ENCODE data around the gene RAD23B. TPM values are rescaled to one million over a fixed set of nuclear protein-coding genes. Genes with fewer than 3 reads are reported as not detected.
"Not testable (repeated sequence)": the region's sequence is repeated elsewhere in the genome, so short reads cannot be mapped to it uniquely, and the experiment has no call there.

The RAD23B gene
- total RNA-seq, 2 donors from 2014 or later: 33.3 to 57.4 TPM

GRCh38 chr9:107293543-107294085 is 10.5 kb downstream of the RAD23B start:
- Histone ChIP-seq H3K4me3 (no peak overlapping the region), H3K27ac (no peak overlapping the region), H3K4me1 (ENCODE audit: control insufficient read depth in 1 of 2, low read depth in 2 of 2) (peaks cover 33 to 44% of the 10 kb centered on the region in 2 donors), H3K9me3 (no peaks in the 10 kb centered on the region), H3K27me3 (replicated peaks; ENCODE audit: insufficient read depth) (no peaks in the 10 kb centered on the region), H3K36me3 (no peaks in the 10 kb centered on the region)
- no peak for DNase-seq (ENCODE audit: low spot score)
- no peak for ATAC-seq (ENCODE audit: insufficient number of reproducible peaks, low FRiP score, low read depth)
- no peak for TF ChIP-seq CTCF (IDR thresholded peaks at IDR 0.05)

- ATAC-seq (ENCODE audit: insufficient number of reproducible peaks, low FRiP score, low read depth) (no peak), DNase-seq (ENCODE audit: low spot score) (no peak)
- no peak overlapping the region for H3K4me3 ChIP-seq
- no peaks in the 10 kb centered on the region for H3K27me3 ChIP-seq (replicated peaks; ENCODE audit: insufficient read depth)
- H3K27ac ChIP-seq: no peak overlapping the region
- no peak for TF ChIP-seq CTCF (IDR thresholded peaks at IDR 0.05)
- no peaks in the 10 kb centered on the region for H3K36me3 ChIP-seq
- peaks cover 37 to 39% of the 10 kb centered on the region in 2 donors for H3K4me1 ChIP-seq (ENCODE audit: control insufficient read depth in 1 of 2, low read depth in 2 of 2)
- H3K9me3 ChIP-seq: no peaks in the 10 kb centered on the region
Measured at GRCh38 chr9:107294756-107295155, 11.7 kb downstream of the RAD23B start.

DNA sequence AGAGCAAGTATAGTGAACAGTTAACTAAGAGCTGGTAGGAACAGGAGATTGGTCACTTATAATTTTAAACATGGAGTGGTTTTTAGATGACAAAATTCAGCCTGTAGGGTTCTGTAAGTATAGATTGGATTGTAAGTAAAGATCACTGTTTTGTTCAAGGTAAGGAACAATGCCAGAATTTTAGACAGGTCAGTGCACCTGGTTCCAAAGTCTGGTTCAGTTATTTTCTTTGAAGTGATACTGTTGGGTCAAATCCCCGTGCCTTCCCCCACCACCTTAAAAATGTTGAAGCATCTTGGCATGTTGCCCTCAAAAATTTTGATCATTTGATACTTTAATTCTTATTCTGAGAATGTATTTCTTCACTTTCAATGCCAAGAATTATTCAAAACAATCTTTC is 12.9 kb downstream of the RAD23B start:
- no peaks in the 10 kb centered on the region for H3K9me3 ChIP-seq
- H3K27me3 ChIP-seq (replicated peaks; ENCODE audit: insufficient read depth): no peaks in the 10 kb centered on the region
- ATAC-seq (ENCODE audit: insufficient number of reproducible peaks, low FRiP score, low read depth): no peak
- peaks cover 38 to 41% of the 10 kb centered on the region in 2 donors for H3K4me1 ChIP-seq (ENCODE audit: control insufficient read depth in 1 of 2, low read depth in 2 of 2)
- no peaks in the 10 kb centered on the region for H3K36me3 ChIP-seq
- no peak overlapping the region for H3K4me3 ChIP-seq
- no peak for TF ChIP-seq CTCF (IDR thresholded peaks at IDR 0.05)
- DNase-seq (ENCODE audit: low spot score): no peak
- no peak overlapping the region for H3K27ac ChIP-seq

GRCh38 chr9:107296592-107296991 is 13.5 kb downstream of the RAD23B start:
- not testable (repeated sequence) for ATAC-seq (ENCODE audit: insufficient number of reproducible peaks, low FRiP score, low read depth); H3K4me3 ChIP-seq; H3K27me3 ChIP-seq (replicated peaks; ENCODE audit: insufficient read depth); H3K36me3 ChIP-seq; H3K9me3 ChIP-seq; H3K27ac ChIP-seq; DNase-seq (ENCODE audit: low spot score)
- H3K4me1 ChIP-seq (ENCODE audit: control insufficient read depth in 1 of 2, low read depth in 2 of 2): peaks cover 36 to 40% of the 10 kb centered on the region in 2 donors

- Histone ChIP-seq H3K4me3 (no peak overlapping the region), H3K27me3 (replicated peaks; ENCODE audit: insufficient read depth) (no peaks in the 10 kb centered on the region), H3K9me3 (no peaks in the 10 kb centered on the region), H3K27ac (no peak overlapping the region), H3K36me3 (no peaks in the 10 kb centered on the region), H3K4me1 (ENCODE audit: control insufficient read depth in 1 of 2, low read depth in 2 of 2) (peaks cover 23 to 27% of the 10 kb centered on the region in 2 donors)
- no peak for TF ChIP-seq CTCF (IDR thresholded peaks at IDR 0.05)
- ATAC-seq (ENCODE audit: insufficient number of reproducible peaks, low FRiP score, low read depth): no peak
- DNase-seq (ENCODE audit: low spot score): no peak
Measured at GRCh38 chr9:107299437-107299836, 16.4 kb downstream of the RAD23B start.

DNA sequence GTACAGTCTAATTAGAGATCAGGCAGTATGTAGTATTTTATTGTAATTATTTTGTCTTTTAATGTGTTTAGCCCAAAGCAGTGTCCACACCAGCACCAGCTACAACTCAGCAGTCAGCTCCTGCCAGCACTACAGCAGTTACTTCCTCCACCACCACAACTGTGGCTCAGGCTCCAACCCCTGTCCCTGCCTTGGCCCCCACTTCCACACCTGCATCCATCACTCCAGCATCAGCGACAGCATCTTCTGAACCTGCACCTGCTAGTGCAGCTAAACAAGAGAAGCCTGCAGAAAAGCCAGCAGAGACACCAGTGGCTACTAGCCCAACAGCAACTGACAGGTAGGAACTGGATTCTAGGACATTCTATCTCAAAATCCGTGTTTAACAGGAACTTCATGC is 23.2 kb downstream of the RAD23B start:
- no peak for TF ChIP-seq CTCF (IDR thresholded peaks at IDR 0.05)
- Histone ChIP-seq H3K4me1 (ENCODE audit: control insufficient read depth in 1 of 2, low read depth in 2 of 2) (peaks cover 0 to 3% of the 10 kb centered on the region in 2 donors), H3K9me3 (no peaks in the 10 kb centered on the region), H3K36me3 (peaks cover 29% of the 10 kb centered on the region), H3K4me3 (no peak overlapping the region), H3K27ac (no peak overlapping the region), H3K27me3 (replicated peaks; ENCODE audit: insufficient read depth) (no peaks in the 10 kb centered on the region)
- ATAC-seq (ENCODE audit: insufficient number of reproducible peaks, low FRiP score, low read depth) (no peak), DNase-seq (ENCODE audit: low spot score) (no peak)

Data from thoracic aorta (tissue), 2 donors.